A549 (cell line): ENCODE data around the gene HAUS3.

ENCODE experiments used
- CHD4 ChIP-seq: fragments of 200-600 bp; sonication (generic); IDR thresholded peaks from 2 replicates; pipeline ENCODE4 v1.6.1; 2016; ENCODE audit warnings: antibody characterized with exemption, mild to moderate bottlenecking, borderline replicate concordance
- CTCF ChIP-seq: fragments of >200 bp; sonication (Bioruptor Twin); formaldehyde crosslinking; IDR thresholded peaks from 3 replicates; pipeline ENCODE4 v1.5.1; 2016
- POLR2A ChIP-seq: IDR thresholded peaks from 2 replicates; pipeline ENCODE4 v1.6.1; 2012; ENCODE audit warnings: mild to moderate bottlenecking, low read length
- RCOR1 ChIP-seq: fragments of 150-350 bp; IDR thresholded peaks from 2 replicates; pipeline ENCODE4 v1.6.1; 2014; ENCODE audit warnings: antibody characterized with exemption, low read length, low read depth
- TF ChIP-seq, protein P1 (sequence below): IDR thresholded peaks from 2 replicates; pipeline ENCODE4 v1.6.1; 2012
- TF ChIP-seq, protein P2 (sequence below): IDR thresholded peaks from 2 replicates; pipeline ENCODE4 v1.6.1; 2012; ENCODE audit warnings: low read depth, borderline replicate concordance

DNA sequence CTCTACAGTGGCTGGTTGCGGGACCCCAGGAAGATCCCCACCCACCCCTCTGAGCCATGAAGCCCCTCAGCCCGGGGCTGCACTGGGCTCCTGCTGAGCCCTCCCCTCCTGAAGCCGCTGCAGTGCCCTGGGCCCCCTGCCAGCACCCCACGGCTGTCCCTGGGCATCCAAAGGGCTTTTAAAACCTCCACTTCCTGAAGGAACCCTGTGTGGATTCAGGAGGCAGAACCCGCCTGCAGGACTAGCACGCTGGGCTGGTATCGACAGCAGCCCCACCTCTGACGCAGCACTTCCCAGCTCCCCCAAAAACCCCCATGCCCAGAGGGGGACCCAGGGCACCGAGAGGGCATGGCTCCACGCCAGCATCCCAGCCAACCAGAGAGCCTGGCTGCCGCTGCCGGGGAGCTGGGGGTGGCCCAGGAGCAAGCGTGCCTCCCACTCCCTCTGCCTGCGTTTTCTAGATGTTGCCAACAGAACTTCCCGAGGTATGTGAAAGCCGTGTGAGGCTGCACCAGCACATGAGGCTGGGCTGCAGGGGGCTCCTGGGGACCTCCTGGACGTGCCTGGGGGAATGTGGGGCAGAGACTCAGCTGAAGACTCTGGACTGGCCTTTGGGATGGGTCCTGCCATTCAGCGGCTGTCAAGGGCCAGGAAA, 13.7 kb upstream of the HAUS3 start:
- TF ChIP-seq CTCF (no peak), CHD4 (no peak), RCOR1 (no peak), POLR2A (no peak)
- TF ChIP-seq, protein P1, sequence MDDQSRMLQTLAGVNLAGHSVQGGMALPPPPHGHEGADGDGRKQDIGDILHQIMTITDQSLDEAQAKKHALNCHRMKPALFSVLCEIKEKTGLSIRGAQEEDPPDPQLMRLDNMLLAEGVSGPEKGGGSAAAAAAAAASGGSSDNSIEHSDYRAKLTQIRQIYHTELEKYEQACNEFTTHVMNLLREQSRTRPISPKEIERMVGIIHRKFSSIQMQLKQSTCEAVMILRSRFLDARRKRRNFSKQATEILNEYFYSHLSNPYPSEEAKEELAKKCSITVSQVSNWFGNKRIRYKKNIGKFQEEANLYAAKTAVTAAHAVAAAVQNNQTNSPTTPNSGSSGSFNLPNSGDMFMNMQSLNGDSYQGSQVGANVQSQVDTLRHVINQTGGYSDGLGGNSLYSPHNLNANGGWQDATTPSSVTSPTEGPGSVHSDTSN: no peak
- TF ChIP-seq, protein P2, sequence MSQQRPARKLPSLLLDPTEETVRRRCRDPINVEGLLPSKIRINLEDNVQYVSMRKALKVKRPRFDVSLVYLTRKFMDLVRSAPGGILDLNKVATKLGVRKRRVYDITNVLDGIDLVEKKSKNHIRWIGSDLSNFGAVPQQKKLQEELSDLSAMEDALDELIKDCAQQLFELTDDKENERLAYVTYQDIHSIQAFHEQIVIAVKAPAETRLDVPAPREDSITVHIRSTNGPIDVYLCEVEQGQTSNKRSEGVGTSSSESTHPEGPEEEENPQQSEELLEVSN: no peak
